Measurements from ENCODE around the gene TUBB4A.

DNA sequence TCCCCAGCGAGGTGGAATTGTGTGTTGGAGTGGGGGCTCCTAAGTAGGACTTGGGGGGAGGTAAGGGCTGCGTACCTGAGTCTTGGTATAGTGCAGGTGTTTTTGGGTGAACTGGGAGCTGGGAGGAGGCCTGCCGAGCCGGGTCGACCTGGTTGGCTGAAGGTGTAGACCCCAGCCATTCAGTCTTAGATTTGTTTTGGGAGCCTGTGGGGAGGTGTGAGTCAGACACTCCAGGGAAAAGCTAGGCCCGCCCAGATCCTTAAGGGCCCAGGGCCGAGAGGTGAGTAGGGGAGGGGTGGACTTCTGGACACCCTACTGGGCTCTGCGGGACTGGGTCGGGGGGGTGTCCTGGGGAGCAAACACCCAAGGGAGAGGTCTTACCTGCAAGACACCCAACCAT lies 37.1 kb downstream of the TUBB4A start:
- TF ChIP-seq, protein P1, sequence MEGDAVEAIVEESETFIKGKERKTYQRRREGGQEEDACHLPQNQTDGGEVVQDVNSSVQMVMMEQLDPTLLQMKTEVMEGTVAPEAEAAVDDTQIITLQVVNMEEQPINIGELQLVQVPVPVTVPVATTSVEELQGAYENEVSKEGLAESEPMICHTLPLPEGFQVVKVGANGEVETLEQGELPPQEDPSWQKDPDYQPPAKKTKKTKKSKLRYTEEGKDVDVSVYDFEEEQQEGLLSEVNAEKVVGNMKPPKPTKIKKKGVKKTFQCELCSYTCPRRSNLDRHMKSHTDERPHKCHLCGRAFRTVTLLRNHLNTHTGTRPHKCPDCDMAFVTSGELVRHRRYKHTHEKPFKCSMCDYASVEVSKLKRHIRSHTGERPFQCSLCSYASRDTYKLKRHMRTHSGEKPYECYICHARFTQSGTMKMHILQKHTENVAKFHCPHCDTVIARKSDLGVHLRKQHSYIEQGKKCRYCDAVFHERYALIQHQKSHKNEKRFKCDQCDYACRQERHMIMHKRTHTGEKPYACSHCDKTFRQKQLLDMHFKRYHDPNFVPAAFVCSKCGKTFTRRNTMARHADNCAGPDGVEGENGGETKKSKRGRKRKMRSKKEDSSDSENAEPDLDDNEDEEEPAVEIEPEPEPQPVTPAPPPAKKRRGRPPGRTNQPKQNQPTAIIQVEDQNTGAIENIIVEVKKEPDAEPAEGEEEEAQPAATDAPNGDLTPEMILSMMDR (IDR thresholded peaks at IDR 0.05; ENCODE audit: insufficient read depth, low read depth, low read length), result no peak
- TF ChIP-seq EZH2 (IDR thresholded peaks at IDR 0.05; ENCODE audit: insufficient read depth, low read length), result no peak
